GM19438 (cell line): ENCODE results near the gene UBE2L6.
A peak's percentile ranks its signal among the peaks of the same experiment; 100 is the strongest.

ENCODE experiments used
- ATAC-seq: cut with Tn5 transposase; IDR thresholded peaks from one replicate; pipeline ENCODE4 v1.9.1; 2021; ENCODE audit warnings: low read depth; ENCODE audit not compliant: unreplicated experiment

Gene UBE2L6

DNA sequence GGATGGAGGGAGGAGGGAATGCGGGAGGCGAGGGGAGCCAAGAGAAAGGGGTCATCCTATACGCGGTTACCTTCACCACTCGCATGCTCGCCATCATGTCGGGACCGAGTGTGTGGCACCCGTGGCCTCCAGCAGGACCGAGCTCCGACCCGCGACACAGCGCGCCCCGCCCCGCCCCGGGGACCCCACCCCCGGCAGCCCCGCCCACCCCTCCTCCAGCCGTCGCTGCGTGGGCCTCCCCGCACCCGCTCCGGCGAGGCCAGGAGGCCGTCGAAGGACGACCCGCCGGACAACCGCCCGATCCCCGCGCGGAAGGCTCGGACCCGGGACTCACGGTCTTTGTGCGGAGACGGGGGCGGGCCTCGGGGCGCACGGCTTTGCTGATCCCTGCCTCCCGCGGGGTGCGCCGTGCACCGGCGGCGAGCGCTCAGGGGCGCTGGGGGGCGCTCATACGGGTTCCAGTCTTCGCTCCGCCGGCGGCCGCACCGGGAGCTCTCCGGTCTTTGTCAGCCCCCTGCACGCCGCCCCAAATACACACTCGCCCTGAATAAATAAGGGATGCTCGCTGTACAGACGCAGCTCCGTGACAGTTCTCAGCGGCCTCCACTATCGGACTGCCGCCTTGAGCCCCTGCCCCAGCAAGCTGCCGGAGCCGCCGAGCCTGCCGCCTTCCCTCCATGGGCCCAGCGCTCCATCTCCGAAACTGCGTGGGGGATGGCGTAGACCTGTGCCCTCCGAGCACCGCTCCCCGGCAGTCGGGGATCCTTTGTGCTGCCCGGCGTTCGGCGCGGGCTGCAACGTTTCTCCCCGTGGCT lies at the start of gene UBE2L6:
UBE2L6 (minus strand) TSS at position 158 of the 815 bp plus-strand sequence; CDS start at position 97, 61 bp downstream.
- ATAC-seq, result peak; percentile 52

DNA sequence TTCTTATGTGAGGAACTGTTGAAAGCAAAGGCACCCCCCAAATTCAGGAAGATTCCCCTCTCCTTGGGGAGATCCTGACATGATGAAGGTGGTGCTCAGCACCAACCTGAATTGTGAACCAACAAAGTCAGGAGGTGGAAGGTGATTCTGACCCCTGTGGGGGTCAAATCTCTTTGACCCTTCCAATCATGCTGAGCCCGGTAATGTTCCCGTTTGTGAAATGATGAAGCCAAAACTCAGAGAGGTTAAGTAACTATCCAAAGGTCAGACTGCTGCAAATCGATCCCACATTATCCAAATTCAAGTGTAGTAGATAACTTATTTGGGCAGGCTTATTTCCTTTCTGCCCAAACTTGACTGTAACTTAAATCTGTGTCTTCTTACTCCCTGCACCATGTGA lies 49.1 kb upstream of the UBE2L6 start:
- no peak for ATAC-seq

DNA sequence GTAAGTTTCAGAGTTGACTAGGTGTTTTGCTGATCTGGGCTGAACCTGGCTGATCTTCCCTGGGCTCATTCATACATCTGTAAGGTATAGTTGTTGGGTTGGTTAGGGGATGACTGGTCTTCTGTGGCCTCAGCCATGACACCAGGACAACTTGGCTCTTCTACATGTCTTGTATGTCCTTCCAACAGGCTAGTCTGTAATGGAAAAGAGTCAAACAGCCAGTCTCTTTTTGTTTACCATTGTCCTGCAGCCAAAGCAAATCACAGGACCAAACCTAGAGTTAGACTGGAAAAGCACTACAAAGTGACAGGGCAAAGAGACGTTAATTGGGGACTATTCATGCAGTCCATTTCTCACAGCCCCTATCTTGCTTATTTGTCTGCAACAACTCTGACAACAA lies 47.8 kb upstream of the UBE2L6 start:
- ATAC-seq, result no peak

DNA sequence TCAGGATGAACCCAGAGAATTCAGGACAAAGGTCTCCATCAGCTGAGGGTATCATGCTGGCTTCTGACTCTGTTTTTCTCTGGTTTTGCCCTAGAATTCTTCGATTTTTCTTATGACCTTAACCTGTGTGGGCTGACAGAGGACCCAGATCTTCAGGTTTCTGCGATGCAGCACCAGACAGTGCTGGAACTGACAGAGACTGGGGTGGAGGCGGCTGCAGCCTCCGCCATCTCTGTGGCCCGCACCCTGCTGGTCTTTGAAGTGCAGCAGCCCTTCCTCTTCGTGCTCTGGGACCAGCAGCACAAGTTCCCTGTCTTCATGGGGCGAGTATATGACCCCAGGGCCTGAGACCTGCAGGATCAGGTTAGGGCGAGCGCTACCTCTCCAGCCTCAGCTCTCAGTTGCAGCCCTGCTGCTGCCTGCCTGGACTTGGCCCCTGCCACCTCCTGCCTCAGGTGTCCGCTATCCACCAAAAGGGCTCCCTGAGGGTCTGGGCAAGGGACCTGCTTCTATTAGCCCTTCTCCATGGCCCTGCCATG lies 46.8 kb upstream of the UBE2L6 start:
- no peak for ATAC-seq

DNA sequence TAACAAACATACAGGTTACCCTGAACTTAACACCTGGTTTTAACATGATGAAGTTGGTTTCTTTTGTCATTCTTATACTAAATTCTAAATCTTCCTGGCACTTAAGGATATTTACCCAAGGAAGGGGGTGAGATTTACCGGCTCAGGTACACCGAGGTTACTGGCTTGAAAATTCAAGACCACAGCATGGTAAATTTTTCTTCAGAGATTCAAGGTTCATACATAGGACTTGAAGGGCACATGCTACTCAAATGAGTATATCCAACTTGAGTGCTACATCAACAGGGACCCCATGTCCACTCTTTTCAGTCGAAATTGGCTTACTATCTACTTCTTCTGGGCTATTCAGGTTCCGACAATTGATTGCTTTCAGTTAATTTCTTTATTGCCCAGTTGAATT lies 42.7 kb upstream of the UBE2L6 start:
- ATAC-seq, result no peak

DNA sequence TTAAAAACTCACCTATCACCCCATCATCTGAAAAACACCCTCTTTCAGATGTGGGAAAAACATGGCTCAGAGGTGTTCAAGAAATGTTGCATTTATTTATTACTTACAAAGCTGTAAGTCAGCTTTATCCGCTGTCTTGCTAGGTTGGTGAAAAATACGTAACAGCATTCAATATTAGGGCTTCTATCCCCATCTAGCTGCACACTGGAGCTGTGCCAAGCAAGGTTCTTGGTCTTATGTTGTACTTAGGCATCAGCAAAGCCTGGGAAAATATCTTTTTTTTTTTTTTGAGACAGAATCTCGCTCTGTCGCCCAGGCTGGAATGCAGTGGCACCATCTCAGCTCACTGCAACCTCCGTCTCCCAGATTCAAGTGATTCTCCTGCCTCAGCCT lies 37.6 kb upstream of the UBE2L6 start:
- ATAC-seq, result no peak

DNA sequence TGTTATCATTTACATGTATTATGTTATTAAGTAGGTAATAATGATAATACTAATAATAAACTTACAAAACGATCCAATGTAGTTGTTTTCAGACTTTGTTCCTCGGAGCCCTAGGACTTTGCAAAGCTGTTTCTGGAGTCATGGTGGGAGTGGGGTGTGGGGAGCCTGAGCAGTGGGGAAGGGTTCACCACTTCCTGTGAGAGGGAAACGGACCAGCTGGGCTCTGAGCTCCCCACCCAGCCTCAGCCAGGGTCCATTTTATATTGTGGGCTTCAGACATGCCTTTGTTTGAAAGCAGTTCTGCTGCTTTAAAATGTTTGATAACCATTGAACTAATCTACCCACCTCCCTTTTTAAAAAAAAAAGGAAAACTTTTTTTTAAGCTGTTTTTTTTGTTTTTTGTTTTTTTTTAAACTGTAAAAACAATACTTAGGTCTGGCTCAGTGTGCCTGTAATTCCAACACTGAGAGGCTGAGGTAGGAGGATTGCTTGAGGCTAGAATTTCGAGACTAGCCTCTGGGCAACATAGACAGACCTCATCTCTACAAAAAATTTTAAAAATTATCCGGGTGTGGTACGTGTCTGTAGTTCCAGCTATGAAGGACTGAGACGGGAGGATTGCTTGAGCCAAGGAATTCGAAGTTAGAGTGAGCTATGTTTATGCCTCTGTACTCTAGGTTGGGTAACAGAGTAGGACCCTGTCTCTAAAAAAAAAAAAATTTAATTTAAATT lies 37.0 kb upstream of the UBE2L6 start:
- no peak for ATAC-seq

DNA sequence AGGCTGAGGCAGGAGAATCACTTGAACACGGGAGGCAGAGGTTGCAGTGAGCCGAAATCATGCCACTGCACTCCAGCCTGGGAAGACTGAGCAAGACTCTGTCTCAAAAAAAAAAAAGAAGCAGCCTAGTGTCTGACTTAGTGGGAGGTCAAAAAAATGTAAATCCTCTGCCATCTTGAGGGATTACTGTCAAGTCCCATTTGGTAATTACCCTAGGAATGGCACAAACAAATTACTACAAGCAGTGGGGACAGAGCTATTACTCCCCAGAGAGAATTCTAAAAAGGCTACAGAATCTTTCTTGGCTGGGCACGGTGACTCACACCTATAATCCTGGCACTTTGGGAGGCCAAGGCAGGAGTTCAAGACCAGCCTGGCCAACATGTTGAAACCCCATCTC lies 33.8 kb upstream of the UBE2L6 start:
- ATAC-seq, result no peak

DNA sequence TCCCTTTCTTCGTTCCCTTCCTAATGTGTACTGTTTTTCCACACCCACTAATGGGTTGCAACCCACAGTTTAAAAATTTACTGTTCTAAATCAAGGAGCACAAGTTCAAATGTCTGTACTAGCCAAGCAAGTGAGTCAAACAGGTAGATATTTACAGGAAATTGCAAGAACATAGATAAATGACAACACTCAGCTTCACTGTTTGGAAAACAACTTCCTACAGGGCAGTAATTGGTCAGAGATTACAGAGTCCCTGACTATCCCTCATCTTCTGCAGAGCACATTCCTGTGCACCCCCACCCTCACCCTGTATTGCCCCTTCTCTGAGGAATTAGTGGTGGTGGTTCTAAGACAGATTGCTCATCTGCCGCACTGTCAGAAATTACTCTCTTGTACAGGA lies 31.9 kb upstream of the UBE2L6 start:
- ATAC-seq, result no peak

DNA sequence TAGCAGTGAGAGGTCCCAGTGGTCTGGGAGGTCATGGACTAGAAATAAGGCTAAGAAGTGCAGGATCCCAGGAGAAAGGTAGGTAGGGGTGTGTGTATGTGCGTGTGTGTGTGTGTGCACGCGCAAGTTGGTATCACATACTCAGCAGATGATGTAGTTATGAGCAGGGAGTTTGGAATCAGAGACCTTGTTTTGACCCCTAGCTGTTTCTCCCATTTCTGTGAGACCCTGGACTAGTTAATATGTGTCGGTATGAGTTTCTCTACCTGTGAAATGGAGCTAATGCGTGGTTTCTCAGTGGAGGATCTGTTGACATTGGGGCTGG lies 31.3 kb upstream of the UBE2L6 start:
- no peak for ATAC-seq

DNA sequence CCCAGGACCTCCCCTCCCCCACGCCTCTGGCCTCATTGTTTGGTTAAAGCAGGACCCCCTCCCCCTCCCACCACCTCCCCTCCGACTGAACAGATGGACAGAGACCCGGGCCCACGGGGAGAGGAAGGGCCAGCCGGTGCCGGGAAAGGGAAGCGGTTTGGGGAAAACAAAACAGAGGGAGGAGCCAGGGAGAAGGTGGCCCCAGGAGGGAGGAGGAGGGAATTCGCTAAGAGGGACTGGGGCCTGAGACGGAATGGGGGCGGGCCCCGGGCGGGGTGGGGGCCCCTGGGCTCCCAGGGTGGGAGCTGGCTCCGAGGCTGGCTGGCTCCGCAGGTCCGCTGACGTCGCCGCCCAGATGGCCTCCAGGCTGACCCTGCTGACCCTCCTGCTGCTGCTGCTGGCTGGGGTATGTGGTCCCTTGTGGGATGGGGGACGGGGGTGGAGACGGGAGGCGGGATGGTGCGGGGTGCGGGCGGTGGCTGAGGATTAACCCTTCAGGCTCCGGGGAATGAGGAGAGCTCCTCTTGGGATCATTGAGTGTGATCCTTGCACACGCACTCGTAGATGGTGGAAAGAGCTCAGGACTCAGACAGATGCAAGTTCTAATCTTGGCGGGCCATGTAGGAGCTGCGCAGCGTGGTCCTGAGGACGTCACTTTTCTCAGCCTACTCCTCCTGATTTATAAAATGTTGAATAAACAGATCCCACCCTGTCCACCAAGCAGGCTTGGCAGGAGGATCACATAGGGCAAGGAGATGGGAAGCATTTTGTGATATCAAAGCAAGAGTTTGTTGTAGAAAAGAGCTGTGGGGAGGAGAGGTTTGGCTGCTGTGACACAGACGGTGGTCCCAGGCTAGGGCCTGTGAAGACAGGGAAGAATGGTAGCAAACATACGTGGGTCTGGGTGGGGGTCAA lies 30.7 kb upstream of the UBE2L6 start:
- no peak for ATAC-seq

DNA sequence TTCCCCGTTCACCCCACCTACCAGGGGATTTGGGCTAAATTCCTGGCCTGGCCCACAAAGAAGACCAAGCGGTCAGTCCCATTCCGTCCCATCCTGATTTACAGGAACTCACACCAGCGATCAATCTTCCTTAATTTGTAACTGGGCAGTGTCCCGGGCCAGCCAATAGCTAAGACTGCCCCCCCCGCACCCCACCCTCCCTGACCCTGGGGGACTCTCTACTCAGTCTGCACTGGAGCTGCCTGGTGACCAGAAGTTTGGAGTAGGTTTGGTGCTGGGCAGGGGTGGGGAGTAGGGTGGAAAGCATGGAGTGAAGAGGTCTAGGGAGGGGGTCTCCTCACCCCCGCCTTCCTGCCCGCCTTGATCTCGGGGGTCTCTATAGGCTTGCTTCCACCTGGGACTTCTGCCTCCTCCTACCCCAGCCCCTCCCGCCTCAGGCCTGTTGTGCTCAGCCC lies 30.0 kb upstream of the UBE2L6 start, which contains the start of gene SERPING1:
SERPING1 (plus strand) TSS at position 225 of the 455 bp plus-strand sequence. CDS start 586 bp downstream, outside the sequence.
- no peak for ATAC-seq

DNA sequence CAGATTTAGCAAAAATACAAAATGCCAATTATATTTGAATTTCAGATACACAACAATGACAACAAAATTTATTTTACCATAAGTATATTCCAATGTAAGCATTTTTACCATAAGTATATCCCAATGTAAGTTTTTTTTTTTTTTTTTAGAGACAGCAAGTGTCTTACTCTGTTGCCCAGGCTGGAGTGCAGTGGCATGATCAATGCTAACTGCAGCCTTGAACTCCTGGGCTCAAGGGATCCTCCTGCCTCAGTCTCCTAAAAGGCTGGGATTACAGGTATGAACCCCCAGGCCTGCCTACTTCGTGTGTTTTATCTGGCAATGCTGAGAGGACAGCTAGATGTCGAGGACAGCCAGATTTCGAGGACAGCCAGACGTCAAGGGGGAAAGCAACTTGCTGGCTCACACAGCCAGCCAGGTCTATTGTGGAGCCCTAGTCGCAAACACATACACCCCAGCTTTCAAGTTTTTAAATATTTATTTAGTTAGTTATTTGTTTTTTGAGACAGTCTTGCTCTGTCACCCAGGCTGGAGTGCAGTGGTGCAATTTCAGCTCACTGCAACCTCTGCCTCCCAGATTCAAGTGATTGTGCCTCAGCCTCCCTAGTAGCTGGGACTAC lies 28.9 kb upstream of the UBE2L6 start:
- ATAC-seq, result no peak

DNA sequence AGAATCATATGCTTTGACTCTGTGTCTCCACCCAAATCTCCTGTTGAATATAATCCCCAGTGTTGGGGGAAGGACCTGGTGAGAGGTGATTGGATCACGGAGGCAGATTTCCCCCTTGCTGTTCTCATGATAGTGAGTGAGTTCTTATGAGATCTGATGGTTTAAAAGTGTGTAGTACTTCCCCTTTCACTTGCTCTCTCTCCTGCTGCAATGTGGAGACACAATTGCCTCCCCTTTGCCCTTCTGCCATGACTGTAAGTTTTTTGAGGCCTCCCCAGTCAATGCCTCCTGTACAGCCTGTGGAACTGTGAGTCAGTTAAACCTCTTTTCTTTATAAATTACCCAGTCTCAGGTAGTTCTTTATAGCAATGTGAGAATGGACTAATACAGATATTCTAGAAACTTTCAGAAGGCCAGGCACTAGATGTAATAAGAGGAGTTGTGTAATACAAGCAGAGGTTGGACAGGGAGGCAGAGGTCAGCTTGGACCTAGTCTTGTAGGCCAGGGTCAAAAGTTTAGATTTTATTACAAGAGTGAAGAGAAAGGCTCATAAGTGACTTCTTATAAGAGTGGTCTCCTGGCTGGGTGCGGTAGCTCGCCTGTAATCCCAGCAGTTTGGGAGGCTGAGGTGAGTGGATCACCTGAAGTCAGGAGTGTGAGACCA lies 20.7 kb upstream of the UBE2L6 start:
- no peak for ATAC-seq

DNA sequence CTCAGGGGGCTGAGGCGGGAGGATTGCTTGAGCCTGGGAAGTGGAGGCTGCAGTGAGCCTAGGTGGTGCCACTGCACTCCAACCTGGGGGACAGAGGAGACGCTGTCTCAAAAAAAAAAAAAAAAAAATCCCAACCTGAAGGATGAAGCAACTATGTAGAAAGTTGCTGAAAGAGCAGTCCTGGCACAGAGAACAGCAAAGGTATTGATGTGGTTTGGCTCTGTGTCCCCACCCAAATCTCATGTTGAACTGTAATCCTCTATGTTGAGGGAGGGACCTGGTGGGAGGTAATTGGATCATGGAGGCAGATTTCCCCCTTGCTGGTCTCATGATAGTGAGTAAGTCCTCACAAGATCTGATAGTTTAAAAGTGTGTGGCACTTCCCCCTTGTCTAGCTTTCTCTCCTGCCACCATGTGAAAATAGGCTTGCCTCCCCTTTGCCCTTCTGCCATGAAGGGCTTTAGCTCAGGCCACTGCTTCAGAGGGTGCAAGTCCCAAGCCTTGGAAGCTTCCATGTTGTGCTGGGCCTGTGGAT lies 19.3 kb upstream of the UBE2L6 start:
- ATAC-seq, result no peak

DNA sequence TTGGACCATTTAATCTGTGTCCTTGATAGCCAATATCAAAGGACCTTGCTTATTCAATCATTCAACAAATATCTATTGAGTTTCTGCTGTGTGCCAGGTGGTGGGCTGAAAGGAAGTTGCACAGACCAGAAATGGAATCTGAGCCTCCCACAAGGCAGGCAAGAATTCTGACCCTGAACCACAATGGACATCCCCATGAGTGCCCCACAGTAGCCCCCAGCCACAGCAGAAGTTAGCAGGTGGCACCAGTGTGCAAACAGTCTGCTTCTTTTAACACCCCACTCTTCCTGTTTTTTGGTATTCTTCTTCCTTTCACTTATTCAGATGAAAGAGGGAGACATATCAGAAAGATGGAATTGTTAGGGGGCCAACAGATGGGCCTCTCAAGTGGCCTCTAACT lies 17.8 kb upstream of the UBE2L6 start:
- ATAC-seq, result no peak

DNA sequence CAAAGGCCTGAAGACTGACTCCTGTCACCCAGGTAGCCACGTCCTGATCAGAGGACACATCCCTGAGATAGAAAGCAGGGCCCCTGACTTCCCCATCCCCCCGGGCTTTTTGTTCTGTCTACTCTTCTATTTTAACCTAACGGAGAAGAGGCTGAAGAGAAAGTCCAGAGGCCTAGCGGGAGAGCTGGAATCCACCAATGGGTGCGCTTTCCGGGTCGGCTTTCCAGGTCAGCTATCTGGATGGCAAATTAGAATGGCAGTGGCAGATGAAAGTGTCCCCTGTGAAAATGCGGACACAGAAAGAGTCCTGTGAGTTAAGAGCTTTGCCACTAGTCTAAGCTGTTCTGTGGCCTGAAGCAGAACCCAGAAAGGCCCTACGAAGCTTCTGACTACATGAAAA lies 16.9 kb upstream of the UBE2L6 start:
- no peak for ATAC-seq

DNA sequence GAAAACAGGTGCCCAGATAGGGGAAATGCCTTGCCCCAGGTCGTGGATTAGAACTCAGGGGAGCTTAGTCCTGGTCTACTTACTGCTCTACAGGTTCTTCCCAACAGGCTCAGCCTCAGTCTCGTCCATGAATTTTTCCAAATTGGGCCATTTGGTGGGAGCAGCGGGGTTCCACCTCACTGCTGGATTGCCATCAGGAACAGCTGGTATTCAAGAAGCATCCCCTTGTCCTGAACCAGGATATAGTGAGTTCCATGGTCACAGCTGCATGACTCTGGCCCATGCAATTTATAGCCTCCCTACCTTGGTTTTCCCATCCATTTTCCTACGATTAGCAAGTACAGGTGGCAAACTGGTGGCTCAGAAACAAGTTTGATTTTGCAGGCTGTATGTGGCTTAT lies 6.6 kb upstream of the UBE2L6 start:
- no peak for ATAC-seq

DNA sequence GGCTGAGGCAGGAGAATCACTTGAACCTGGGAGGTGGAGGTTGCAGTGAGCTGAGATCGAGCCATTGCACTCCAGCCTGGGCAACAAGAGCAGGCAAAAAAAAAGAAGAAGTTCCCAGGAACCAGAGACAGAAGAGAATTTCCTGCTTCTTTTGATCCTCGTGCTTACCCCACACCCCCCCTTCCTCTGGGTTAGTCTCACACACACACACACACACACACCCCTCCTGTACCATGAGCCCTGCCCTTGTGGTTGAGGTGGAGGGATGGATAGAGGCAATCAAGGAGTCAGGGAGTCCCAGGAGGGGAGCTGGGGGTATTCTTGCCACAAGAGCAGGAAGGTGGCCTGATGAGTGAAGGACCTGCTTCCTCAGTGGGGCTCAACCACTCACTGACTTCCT lies 4.1 kb upstream of the UBE2L6 start:
- no peak for ATAC-seq
